Spleen (tissue), 11 donors: ENCODE data around the gene CAPZA2. TPM values are rescaled to one million over a fixed set of nuclear protein-coding genes. Genes with fewer than 3 reads are reported as not detected.
A peak's percentile ranks its signal among the peaks of the same experiment; 100 is the strongest.
"Not testable (repeated sequence)": the region's sequence is repeated elsewhere in the genome, so short reads cannot be mapped to it uniquely, and the experiment has no call there.

Experiments used
- DNase-seq: peaks from one replicate; pipeline ENCODE4 v3.0.0-alpha.2; 2020
- H3K27ac ChIP-seq, 8 donors: fragments of 200-600 bp; sonication (generic) in 7 of 8; 1 replicate in 4 of 8; 2 replicates in 4 of 8; pipeline versions ENCODE4 v1.5.0 to v1.8.0; 2016 to 2021; ENCODE audit warnings: inconsistent platforms in 4 of 8, mild to moderate bottlenecking in 4 of 8, moderate library complexity in 1 of 8
- H3K27me3 ChIP-seq, 7 donors: fragments of 200-600 bp; sonication (generic) in 6 of 7; replicated peaks in 1 of 7; 1 replicate in 4 of 7; 2 replicates in 3 of 7; pipeline versions ENCODE4 v1.5.0 to v1.8.0; 2016 to 2021; ENCODE audit warnings: inconsistent platforms in 3 of 7, mild to moderate bottlenecking in 1 of 7
- H3K36me3 ChIP-seq, 6 donors: fragments of 200-600 bp; sonication (generic) in 5 of 6; 1 replicate in 4 of 6; 2 replicates in 2 of 6; pipeline versions ENCODE4 v1.5.0 to v1.8.0; 2016 to 2021; ENCODE audit warnings: inconsistent platforms in 2 of 6
- H3K4me1 ChIP-seq, 6 donors: fragments of 200-600 bp; sonication (generic) in 5 of 6; 1 replicate in 3 of 6; 2 replicates in 3 of 6; pipeline versions ENCODE4 v1.5.0 to v1.8.0; 2016 to 2021; ENCODE audit warnings: inconsistent platforms in 3 of 6
- H3K4me3 ChIP-seq, 8 donors: fragments of 200-600 bp; sonication (generic) in 7 of 8; 1 replicate in 4 of 8; 2 replicates in 4 of 8; pipeline versions ENCODE4 v1.5.0 to v1.8.0; 2016 to 2021; ENCODE audit warnings: inconsistent platforms in 4 of 8, mild to moderate bottlenecking in 4 of 8, moderate library complexity in 2 of 8
- H3K9me3 ChIP-seq, 8 donors: fragments of 200-600 bp; sonication (generic) in 7 of 8; 1 replicate in 4 of 8; 2 replicates in 4 of 8; pipeline versions ENCODE4 v1.5.0 to v1.8.0; 2016 to 2021; ENCODE audit warnings: inconsistent platforms in 4 of 8
- CTCF ChIP-seq, 11 experiments: fragments of 200-600 bp in 7 of 11; fragments of 450-650 bp in 4 of 11; sonication (generic) in 4 of 11; IDR thresholded peaks in 8 of 11; conservative IDR thresholded peaks in 3 of 11; 1 replicate in 7 of 11; 2 replicates in 4 of 11; pipeline versions ENCODE4 v1.4.0 to v1.8.0; 2016 to 2021; ENCODE audit warnings: antibody characterized with exemption in 11 of 11, inconsistent platforms in 4 of 11, mild to moderate bottlenecking in 1 of 11
- POLR2A ChIP-seq, 3 donors: fragments of 450-650 bp; IDR thresholded peaks; one replicate each; pipeline ENCODE4 v1.5.1; 2017; ENCODE audit warnings: antibody characterized with exemption in 3 of 3, mild to moderate bottlenecking in 1 of 3
- POLR2AphosphoS5 ChIP-seq, 3 donors: sonication (generic); formaldehyde crosslinking; IDR thresholded peaks; one replicate each; pipeline ENCODE4 v1.5.1; 2017; ENCODE audit warnings: antibody characterized with exemption in 3 of 3
- WGBS, 5 donors: extraction: QIAGEN DNeasy Blood & Tissue Kit in 3 of 5; methylation state at CpG; one replicate each; pipeline versions ENCODE4 v1.1.5 to v1.1.7; 2013 to 2018; 5-methylcytosine and 5-hydroxymethylcytosine counted together
- intact Hi-C: fragments of 100-400 bp; cut with DNase I; formaldehyde crosslinking; loops from one replicate; pipeline ENCODE4 v1.15.0; 2023; ENCODE audit warnings: low total_unique reads
- polyA plus RNA-seq, 3 donors: library from polyadenylated mRNA; stranded (reverse); fragments of 200-250 nt; gene quantifications; one replicate each; pipeline ENCODE4 v1.2.1, GENCODE V29; 2013
- total RNA-seq, 7 donors: library from RNA; depleted of rRNA in 3 of 7; stranded (reverse); fragments of >200 nt in 3 of 7; fragmentation: NEBNext Ultra II Directional in 4 of 7; extraction: Animal tissue kit (Norgen Biotek cat#: 25700) in 4 of 7; gene quantifications; one replicate each; pipeline versions ENCODE4 v1.1.0 to v1.2.1, GENCODE V29; 2016 to 2021
- donor health status: healthy with polysubstance abuse.
- donor health status: DM: no; HTN: no; CAD: no; lungs with moderate emphysema.
- donor health status: DM: no; HTN: no; CAD: no.
- donor health status: Bipolar disorder and iron deficiency.
- donor health status: healthy.
- donor health status: DM: no; HTN: no; CAD: no.
- donor health status: DM: yes; HTN: yes; CAD: no.

CAPZA2 gene
- total and polyA plus RNA-seq, 10 donors = 27.6 to 263 (median 124) TPM

GRCh38 chr7:116955340-116955739 lies 93.0 kb downstream of the CAPZA2 start:
- no peak for DNase-seq
- H3K9me3 ChIP-seq = no peaks in the 10 kb centered on the region
- no peaks in the 10 kb centered on the region for H3K27me3 ChIP-seq
- intact Hi-C loops = no loop called here
- TF ChIP-seq POLR2AphosphoS5 (IDR thresholded peaks at IDR 0.05) (no peak), CTCF (IDR thresholded peaks at IDR 0.05 in 8 of 11, conservative IDR thresholded peaks at IDR 0.05 in 3 of 11) (no peak), POLR2A (IDR thresholded peaks at IDR 0.05) (no peak)
- peak overlapping the region in 2 of 8 donors; percentile 79 to 80 for H3K4me3 ChIP-seq
- peak overlapping the region in 4 of 8 donors; percentile 14 to 98 (median 40) for H3K27ac ChIP-seq
- H3K4me1 ChIP-seq = peaks cover 11 to 40% (median 28%) of the 10 kb centered on the region in 6 donors
- no peaks in the 10 kb centered on the region for H3K36me3 ChIP-seq

GRCh38 chr7:116955801-116956476 lies 93.6 kb downstream of the CAPZA2 start:
- intact Hi-C loops = no loop called here
- peak overlapping the region in 6 of 8 donors; percentile 14 to 98 (median 34) for H3K27ac ChIP-seq
- H3K4me1 ChIP-seq = peaks cover 11 to 40% (median 28%) of the 10 kb centered on the region in 6 donors
- no peak for DNase-seq
- H3K4me3 ChIP-seq = no peak overlapping the region
- H3K27me3 ChIP-seq = no peaks in the 10 kb centered on the region
- no peaks in the 10 kb centered on the region for H3K9me3 ChIP-seq
- no peak for TF ChIP-seq POLR2A (IDR thresholded peaks at IDR 0.05)
- TF ChIP-seq POLR2AphosphoS5 (IDR thresholded peaks at IDR 0.05) = no peak
- no peaks in the 10 kb centered on the region for H3K36me3 ChIP-seq
- WGBS, 5 donors = 41 to 52% (median 51%) methylated on average over 4 of the region's 4 CpGs

GRCh38 chr7:116956477-116956804 lies 94.1 kb downstream of the CAPZA2 start:
- DNase-seq = no peak
- Histone ChIP-seq H3K27ac (peak overlapping the region in 6 of 8 donors; percentile 14 to 98 (median 34)), H3K4me3 (no peak overlapping the region), H3K27me3 (no peaks in the 10 kb centered on the region), H3K9me3 (no peaks in the 10 kb centered on the region), H3K36me3 (no peaks in the 10 kb centered on the region), H3K4me1 (peaks cover 11 to 40% (median 28%) of the 10 kb centered on the region in 6 donors)
- 73 to 96% (median 82%) methylated on average over 2 of the region's 2 CpGs for WGBS, 5 donors
- intact Hi-C loops = no loop called here
- TF ChIP-seq POLR2A (IDR thresholded peaks at IDR 0.05) (no peak), CTCF (IDR thresholded peaks at IDR 0.05 in 8 of 11, conservative IDR thresholded peaks at IDR 0.05 in 3 of 11) (no peak), POLR2AphosphoS5 (IDR thresholded peaks at IDR 0.05) (no peak)

- Histone ChIP-seq H3K36me3 (no peaks in the 10 kb centered on the region), H3K4me3 (no peak overlapping the region), H3K4me1 (peaks cover 11 to 28% (median 21%) of the 10 kb centered on the region in 6 donors), H3K27ac (no peak overlapping the region), H3K9me3 (no peaks in the 10 kb centered on the region), H3K27me3 (no peaks in the 10 kb centered on the region)
- DNase-seq = no peak
- TF ChIP-seq CTCF (IDR thresholded peaks at IDR 0.05 in 8 of 11, conservative IDR thresholded peaks at IDR 0.05 in 3 of 11) (no peak), POLR2AphosphoS5 (IDR thresholded peaks at IDR 0.05) (no peak), POLR2A (IDR thresholded peaks at IDR 0.05) (no peak)
- WGBS, 5 donors = 75 to 99% (median 85%) methylated on average over 2 of the region's 2 CpGs
- intact Hi-C loops = no loop called here
These were observed 95.5 kb downstream of the CAPZA2 start for GRCh38 chr7:116957874-116958273.

GRCh38 chr7:116961966-116962673 lies 99.7 kb downstream of the CAPZA2 start:
- H3K36me3 ChIP-seq, DNase-seq, intact Hi-C loops, H3K9me3 ChIP-seq, H3K4me1 ChIP-seq, H3K4me3 ChIP-seq, H3K27ac ChIP-seq, H3K27me3 ChIP-seq: not testable (repeated sequence)
- 65 to 81% (median 75%) methylated on average over 4 of the region's 4 CpGs for WGBS, 5 donors
